Measurements from ENCODE around the gene IL37. TPM values are rescaled to one million over a fixed set of nuclear protein-coding genes. Genes with fewer than 3 reads are reported as not detected.

The IL37 gene
- total RNA-seq, 1 experiment from 2014 or later, result 2.6 TPM

GRCh38 chr2:112916625-112917247 lies 5.8 kb downstream of the IL37 start:
- H3K9me3 ChIP-seq (ENCODE audit: low read length), result no peaks in the 10 kb centered on the region
- ChIA-PET POLR2A (ENCODE audit: unreplicated experiment) (no interaction called here), CTCF (no interaction called here)
- DNase-seq (no peak), ATAC-seq (no peak)
- H3K4me2 ChIP-seq (ENCODE audit: low read length), result no peak overlapping the region
- peaks cover 17% of the 10 kb centered on the region for H3K4me1 ChIP-seq (ENCODE audit: insufficient read depth, low read length)
- no peaks in the 10 kb centered on the region for H4K20me1 ChIP-seq (ENCODE audit: low read length)
- no peak overlapping the region for H3K27ac ChIP-seq (ENCODE audit: low read length)
- no peaks in the 10 kb centered on the region for H3K36me3 ChIP-seq (ENCODE audit: low read depth, low read length)
- TF ChIP-seq EZH2 (IDR thresholded peaks at IDR 0.05; ENCODE audit: low read length, unreplicated experiment) (no peak), CTCF (conservative IDR thresholded peaks at IDR 0.05; ENCODE audit: low read depth, low read length) (no peak), EZH2phosphoT487 (IDR thresholded peaks at IDR 0.05; ENCODE audit: borderline replicate concordance, low read length) (no peak)
- no peaks in the 10 kb centered on the region for H3K27me3 ChIP-seq (ENCODE audit: low read length)
- no TSS peak for BruUV-seq (replicated peaks)
- intact Hi-C loops (cut with micrococcal nuclease), result no loop called here
- H3K9ac ChIP-seq (ENCODE audit: low read length), result no peak overlapping the region
- no peaks in the 10 kb centered on the region for H3K79me2 ChIP-seq (ENCODE audit: low read length)
- no peaks in the 10 kb centered on the region for H3F3A ChIP-seq (ENCODE audit: low read length, unreplicated experiment)
- H3K4me3 ChIP-seq (ENCODE audit: low read length), result no peak overlapping the region
- H3K9me2 ChIP-seq (replicated peaks; ENCODE audit: low read length), result 0 out of 2 replicates have a peak, but pooled peaks cover 5% of the 10 kb centered on the region
- no peak overlapping the region for H2AFZ ChIP-seq (ENCODE audit: low read length)

- H3K27me3 ChIP-seq (ENCODE audit: low read length), result no peaks in the 10 kb centered on the region
- H3K9me3 ChIP-seq (ENCODE audit: low read length), result no peaks in the 10 kb centered on the region
- H3K9me2 ChIP-seq (replicated peaks; ENCODE audit: low read length), result 0 out of 2 replicates have a peak, but pooled peaks cover 5% of the 10 kb centered on the region
- POLR2A ChIA-PET (ENCODE audit: unreplicated experiment), result no interaction called here
- no peaks in the 10 kb centered on the region for H4K20me1 ChIP-seq (ENCODE audit: low read length)
- BruUV-seq (replicated peaks), result no TSS peak
- H3K4me3 ChIP-seq (ENCODE audit: low read length), result no peak overlapping the region
- DNase-seq (no peak), ATAC-seq (no peak)
- CTCF ChIA-PET, result no interaction called here
- H3F3A ChIP-seq (ENCODE audit: low read length, unreplicated experiment), result no peaks in the 10 kb centered on the region
- no peak overlapping the region for H2AFZ ChIP-seq (ENCODE audit: low read length)
- no peak overlapping the region for H3K4me2 ChIP-seq (ENCODE audit: low read length)
- no peaks in the 10 kb centered on the region for H3K79me2 ChIP-seq (ENCODE audit: low read length)
- peaks cover 19% of the 10 kb centered on the region for H3K4me1 ChIP-seq (ENCODE audit: insufficient read depth, low read length)
- no peaks in the 10 kb centered on the region for H3K36me3 ChIP-seq (ENCODE audit: low read depth, low read length)
- TF ChIP-seq EZH2phosphoT487 (IDR thresholded peaks at IDR 0.05; ENCODE audit: borderline replicate concordance, low read length) (no peak), CTCF (conservative IDR thresholded peaks at IDR 0.05; ENCODE audit: low read depth, low read length) (no peak), EZH2 (IDR thresholded peaks at IDR 0.05; ENCODE audit: low read length, unreplicated experiment) (no peak)
- intact Hi-C loops (cut with micrococcal nuclease), result no loop called here
- no peak overlapping the region for H3K27ac ChIP-seq (ENCODE audit: low read length)
- no peak overlapping the region for H3K9ac ChIP-seq (ENCODE audit: low read length)
Measured at GRCh38 chr2:112917856-112918255, 6.9 kb downstream of the IL37 start.

GRCh38 chr2:112918256-112918655 lies 7.3 kb downstream of the IL37 start:
- no peak for TF ChIP-seq EZH2 (IDR thresholded peaks at IDR 0.05; ENCODE audit: low read length, unreplicated experiment)
- no peak for TF ChIP-seq EZH2phosphoT487 (IDR thresholded peaks at IDR 0.05; ENCODE audit: borderline replicate concordance, low read length)
- TF ChIP-seq CTCF (conservative IDR thresholded peaks at IDR 0.05; ENCODE audit: low read depth, low read length), result no peak
- Histone ChIP-seq H3K9me3 (ENCODE audit: low read length) (no peaks in the 10 kb centered on the region), H3K27ac (ENCODE audit: low read length) (no peak overlapping the region), H3K4me2 (ENCODE audit: low read length) (no peak overlapping the region), H2AFZ (ENCODE audit: low read length) (no peak overlapping the region), H4K20me1 (ENCODE audit: low read length) (no peaks in the 10 kb centered on the region), H3K79me2 (ENCODE audit: low read length) (no peaks in the 10 kb centered on the region), H3K9ac (ENCODE audit: low read length) (no peak overlapping the region), H3K4me3 (ENCODE audit: low read length) (no peak overlapping the region), H3F3A (ENCODE audit: low read length, unreplicated experiment) (no peaks in the 10 kb centered on the region), H3K4me1 (ENCODE audit: insufficient read depth, low read length) (peaks cover 19% of the 10 kb centered on the region), H3K27me3 (ENCODE audit: low read length) (no peaks in the 10 kb centered on the region), H3K9me2 (replicated peaks; ENCODE audit: low read length) (0 out of 2 replicates have a peak, but pooled peaks cover under 1% of the 10 kb centered on the region), H3K36me3 (ENCODE audit: low read depth, low read length) (no peaks in the 10 kb centered on the region)
- ChIA-PET CTCF (no interaction called here), POLR2A (ENCODE audit: unreplicated experiment) (no interaction called here)
- DNase-seq (no peak), ATAC-seq (no peak)
- intact Hi-C loops (cut with micrococcal nuclease), result no loop called here
- BruUV-seq (replicated peaks), result no TSS peak

Measured in PC-3 (cell line).